ENCODE results near the gene MGLL. TPM values are rescaled to one million over a fixed set of nuclear protein-coding genes. Genes with fewer than 3 reads are reported as not detected.

MGLL gene
- total and polyA plus RNA-seq, 9 of the 15 experiments (the other 6 are each of a cell fraction or from before 2014, with no cell fraction given): 0.12 to 0.32 (median 0.18) TPM; not detected in 6

DNA sequence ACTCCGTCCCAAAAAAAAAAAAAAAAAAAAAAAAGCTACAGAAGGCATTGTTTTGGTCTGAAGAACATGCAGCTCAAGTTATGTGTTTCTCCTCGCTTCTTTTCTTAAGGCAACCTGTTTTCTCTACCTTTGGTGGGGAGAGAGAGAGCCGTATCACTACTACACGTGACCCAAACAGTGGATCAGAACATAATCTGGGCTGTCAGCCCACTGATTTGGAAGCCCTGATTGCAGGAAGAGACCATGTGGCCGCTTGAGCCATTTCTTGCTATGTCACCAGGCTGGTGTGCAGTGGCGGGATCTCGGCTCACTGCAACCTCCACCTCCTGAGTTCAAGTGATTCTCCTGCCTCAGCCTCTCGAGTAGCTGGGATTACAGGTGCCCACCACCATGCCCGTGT lies 79.7 kb downstream of the MGLL start:
- no peak overlapping the region for H2AFZ ChIP-seq (ENCODE audit: low read depth, low read length)
- ATAC-seq: no peak
- ChIA-PET CTCF (ENCODE audit: low intra/inter-chr PET ratio) (no interaction called here), POLR2A (interaction anchor here (1.1 kb wide), 1 partner anchor 17 kb away, joined by 3 read pairs; no protein-coding TSS in a partner anchor)
- no TSS peak for BruUV-seq (replicated peaks)
- no peak overlapping the region for H3K4me2 ChIP-seq (ENCODE audit: insufficient read depth, low read length)
- FAIRE-seq: no peak
- no peaks in the 10 kb centered on the region for H3K79me2 ChIP-seq (ENCODE audit: control insufficient read depth, insufficient read depth, low read length)
- H4K20me1 ChIP-seq (replicated peaks; ENCODE audit: control insufficient read depth, insufficient read depth, low read length): no peaks in the 10 kb centered on the region
- H3K27me3 ChIP-seq (ENCODE audit: control insufficient read depth in 2 of 2, insufficient read depth in 2 of 2, low read length in 2 of 2): peaks cover 18 to 36% of the 10 kb centered on the region in 2 experiments
- H3K9me1 ChIP-seq (ENCODE audit: control insufficient read depth, insufficient read depth, low read length): no peaks in the 10 kb centered on the region
- H3K4me3 ChIP-seq: no peak overlapping the region
- no peak for DNase-seq (ENCODE audit: extremely low read depth in 1 of 4, low spot score in 3 of 4)
- no peak overlapping the region for H3K27ac ChIP-seq (ENCODE audit: extremely low read depth, low read depth, low read length)
- H3K36me3 ChIP-seq (ENCODE audit: control insufficient read depth, insufficient read depth, low read length): no peaks in the 10 kb centered on the region
- 2% methylated on average over 6 of the region's 9 CpGs for WGBS (ENCODE audit: insufficient coverage, low coverage, missing lambda C conversion rate)
- intact Hi-C loops (cut with micrococcal nuclease): no loop called here
- in situ Hi-C loops (cut with MboI): no loop called here
- no peak overlapping the region for H3K9ac ChIP-seq (ENCODE audit: insufficient read depth in 1 of 2, low read depth in 2 of 2, low read length in 2 of 2)
- H3K4me1 ChIP-seq (replicated peaks in 1 of 2; ENCODE audit: control insufficient read depth in 2 of 2, insufficient read depth in 2 of 2, low read length in 2 of 2): peaks cover 4 to 14% of the 10 kb centered on the region in 2 experiments; a peak in 4 of 5 replicates
- no peaks in the 10 kb centered on the region for H3K9me3 ChIP-seq (replicated peaks; ENCODE audit: control insufficient read depth, insufficient read depth, low read depth, low read length)
- no peak for TF ChIP-seq POLR2B (IDR thresholded peaks at IDR 0.05; ENCODE audit: low read depth, partially characterized antibody)
- peak in 1 of 2 experiments; percentile 34; a peak in 1 of 4 replicates for TF ChIP-seq HDAC1 (IDR thresholded peaks at IDR 0.05)
- TF ChIP-seq, protein P1, sequence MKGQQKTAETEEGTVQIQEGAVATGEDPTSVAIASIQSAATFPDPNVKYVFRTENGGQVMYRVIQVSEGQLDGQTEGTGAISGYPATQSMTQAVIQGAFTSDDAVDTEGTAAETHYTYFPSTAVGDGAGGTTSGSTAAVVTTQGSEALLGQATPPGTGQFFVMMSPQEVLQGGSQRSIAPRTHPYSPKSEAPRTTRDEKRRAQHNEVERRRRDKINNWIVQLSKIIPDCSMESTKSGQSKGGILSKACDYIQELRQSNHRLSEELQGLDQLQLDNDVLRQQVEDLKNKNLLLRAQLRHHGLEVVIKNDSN (CRISPR knock-in tag; IDR thresholded peaks at IDR 0.05): 0 out of 2 replicates have a peak, but pooled peaks have one; percentile 20
- TF ChIP-seq, protein P2, sequence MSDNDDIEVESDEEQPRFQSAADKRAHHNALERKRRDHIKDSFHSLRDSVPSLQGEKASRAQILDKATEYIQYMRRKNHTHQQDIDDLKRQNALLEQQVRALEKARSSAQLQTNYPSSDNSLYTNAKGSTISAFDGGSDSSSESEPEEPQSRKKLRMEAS (CRISPR knock-in tag; IDR thresholded peaks at IDR 0.05): no peak
- no peak for TF ChIP-seq ARID1B (IDR thresholded peaks at IDR 0.05)
- TF ChIP-seq RBM17 (IDR thresholded peaks at IDR 0.05; ENCODE audit: borderline replicate concordance, low read depth, low read length): no peak
- TF ChIP-seq BHLHE40 (IDR thresholded peaks at IDR 0.05; ENCODE audit: low read length): peak; percentile 55; the same call in 1 of the 2 replicates
- TF ChIP-seq HNRNPK (IDR thresholded peaks at IDR 0.05; ENCODE audit: low read depth, low read length, poor library complexity, severe bottlenecking): no peak
- TF ChIP-seq, protein P3, sequence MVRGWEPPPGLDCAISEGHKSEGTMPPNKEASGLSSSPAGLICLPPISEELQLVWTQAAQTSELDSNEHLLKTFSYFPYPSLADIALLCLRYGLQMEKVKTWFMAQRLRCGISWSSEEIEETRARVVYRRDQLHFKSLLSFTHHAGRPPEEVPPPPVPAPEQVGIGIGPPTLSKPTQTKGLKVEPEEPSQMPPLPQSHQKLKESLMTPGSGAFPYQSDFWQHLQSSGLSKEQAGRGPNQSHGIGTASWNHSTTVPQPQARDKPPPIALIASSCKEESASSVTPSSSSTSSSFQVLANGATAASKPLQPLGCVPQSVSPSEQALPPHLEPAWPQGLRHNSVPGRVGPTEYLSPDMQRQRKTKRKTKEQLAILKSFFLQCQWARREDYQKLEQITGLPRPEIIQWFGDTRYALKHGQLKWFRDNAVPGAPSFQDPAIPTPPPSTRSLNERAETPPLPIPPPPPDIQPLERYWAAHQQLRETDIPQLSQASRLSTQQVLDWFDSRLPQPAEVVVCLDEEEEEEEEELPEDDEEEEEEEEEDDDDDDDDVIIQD (CRISPR knock-in tag; IDR thresholded peaks at IDR 0.05): no peak
- peak in 1 of 2 experiments; percentile 90; a peak in 3 of 4 replicates for TF ChIP-seq RCOR1 (IDR thresholded peaks at IDR 0.05; ENCODE audit: borderline replicate concordance in 1 of 2, low read depth in 2 of 2, low read length in 2 of 2)
- TF ChIP-seq, protein P4, sequence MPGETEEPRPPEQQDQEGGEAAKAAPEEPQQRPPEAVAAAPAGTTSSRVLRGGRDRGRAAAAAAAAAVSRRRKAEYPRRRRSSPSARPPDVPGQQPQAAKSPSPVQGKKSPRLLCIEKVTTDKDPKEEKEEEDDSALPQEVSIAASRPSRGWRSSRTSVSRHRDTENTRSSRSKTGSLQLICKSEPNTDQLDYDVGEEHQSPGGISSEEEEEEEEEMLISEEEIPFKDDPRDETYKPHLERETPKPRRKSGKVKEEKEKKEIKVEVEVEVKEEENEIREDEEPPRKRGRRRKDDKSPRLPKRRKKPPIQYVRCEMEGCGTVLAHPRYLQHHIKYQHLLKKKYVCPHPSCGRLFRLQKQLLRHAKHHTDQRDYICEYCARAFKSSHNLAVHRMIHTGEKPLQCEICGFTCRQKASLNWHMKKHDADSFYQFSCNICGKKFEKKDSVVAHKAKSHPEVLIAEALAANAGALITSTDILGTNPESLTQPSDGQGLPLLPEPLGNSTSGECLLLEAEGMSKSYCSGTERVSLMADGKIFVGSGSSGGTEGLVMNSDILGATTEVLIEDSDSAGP (CRISPR knock-in tag; IDR thresholded peaks at IDR 0.05): no peak
- peak; percentile 44; the same call in 1 of the 2 replicates for TF ChIP-seq MYC (IDR thresholded peaks at IDR 0.05; ENCODE audit: low read depth, low read length)
- TF ChIP-seq MYC (CRISPR knock-in tag; IDR thresholded peaks at IDR 0.05; ENCODE audit: borderline replicate concordance, low read depth): no peak
- TF ChIP-seq, protein P5, sequence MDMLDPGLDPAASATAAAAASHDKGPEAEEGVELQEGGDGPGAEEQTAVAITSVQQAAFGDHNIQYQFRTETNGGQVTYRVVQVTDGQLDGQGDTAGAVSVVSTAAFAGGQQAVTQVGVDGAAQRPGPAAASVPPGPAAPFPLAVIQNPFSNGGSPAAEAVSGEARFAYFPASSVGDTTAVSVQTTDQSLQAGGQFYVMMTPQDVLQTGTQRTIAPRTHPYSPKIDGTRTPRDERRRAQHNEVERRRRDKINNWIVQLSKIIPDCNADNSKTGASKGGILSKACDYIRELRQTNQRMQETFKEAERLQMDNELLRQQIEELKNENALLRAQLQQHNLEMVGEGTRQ (CRISPR knock-in tag; IDR thresholded peaks at IDR 0.05): peak; percentile 47
- no peak for TF ChIP-seq HMGN3 (IDR thresholded peaks at IDR 0.05; ENCODE audit: borderline replicate concordance, extremely low read depth, insufficient read length, low read depth, low read length)
- TF ChIP-seq, protein P6, sequence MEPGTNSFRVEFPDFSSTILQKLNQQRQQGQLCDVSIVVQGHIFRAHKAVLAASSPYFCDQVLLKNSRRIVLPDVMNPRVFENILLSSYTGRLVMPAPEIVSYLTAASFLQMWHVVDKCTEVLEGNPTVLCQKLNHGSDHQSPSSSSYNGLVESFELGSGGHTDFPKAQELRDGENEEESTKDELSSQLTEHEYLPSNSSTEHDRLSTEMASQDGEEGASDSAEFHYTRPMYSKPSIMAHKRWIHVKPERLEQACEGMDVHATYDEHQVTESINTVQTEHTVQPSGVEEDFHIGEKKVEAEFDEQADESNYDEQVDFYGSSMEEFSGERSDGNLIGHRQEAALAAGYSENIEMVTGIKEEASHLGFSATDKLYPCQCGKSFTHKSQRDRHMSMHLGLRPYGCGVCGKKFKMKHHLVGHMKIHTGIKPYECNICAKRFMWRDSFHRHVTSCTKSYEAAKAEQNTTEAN (CRISPR knock-in tag; IDR thresholded peaks at IDR 0.05): no peak
